ENCODE measurements around the gene NAT16. TPM values are rescaled to one million over a fixed set of nuclear protein-coding genes. Genes with fewer than 3 reads are reported as not detected.
A peak's percentile ranks its signal among the peaks of the same experiment; 100 is the strongest.

The NAT16 gene
- total RNA-seq, 2 donors from 2014 or later, result not detected

GRCh38 chr7:101170617-101171441 lies 9.3 kb downstream of the NAT16 start:
- intact Hi-C loops (cut with DNase I), result no loop called here
- TF ChIP-seq, protein P1, sequence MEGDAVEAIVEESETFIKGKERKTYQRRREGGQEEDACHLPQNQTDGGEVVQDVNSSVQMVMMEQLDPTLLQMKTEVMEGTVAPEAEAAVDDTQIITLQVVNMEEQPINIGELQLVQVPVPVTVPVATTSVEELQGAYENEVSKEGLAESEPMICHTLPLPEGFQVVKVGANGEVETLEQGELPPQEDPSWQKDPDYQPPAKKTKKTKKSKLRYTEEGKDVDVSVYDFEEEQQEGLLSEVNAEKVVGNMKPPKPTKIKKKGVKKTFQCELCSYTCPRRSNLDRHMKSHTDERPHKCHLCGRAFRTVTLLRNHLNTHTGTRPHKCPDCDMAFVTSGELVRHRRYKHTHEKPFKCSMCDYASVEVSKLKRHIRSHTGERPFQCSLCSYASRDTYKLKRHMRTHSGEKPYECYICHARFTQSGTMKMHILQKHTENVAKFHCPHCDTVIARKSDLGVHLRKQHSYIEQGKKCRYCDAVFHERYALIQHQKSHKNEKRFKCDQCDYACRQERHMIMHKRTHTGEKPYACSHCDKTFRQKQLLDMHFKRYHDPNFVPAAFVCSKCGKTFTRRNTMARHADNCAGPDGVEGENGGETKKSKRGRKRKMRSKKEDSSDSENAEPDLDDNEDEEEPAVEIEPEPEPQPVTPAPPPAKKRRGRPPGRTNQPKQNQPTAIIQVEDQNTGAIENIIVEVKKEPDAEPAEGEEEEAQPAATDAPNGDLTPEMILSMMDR (IDR thresholded peaks at IDR 0.05), result no peak
- TF ChIP-seq POLR2AphosphoS5 (IDR thresholded peaks at IDR 0.05) (no peak), POLR2A (IDR thresholded peaks at IDR 0.05) (no peak)
- Histone ChIP-seq H3K36me3 (no peaks in the 10 kb centered on the region), H3K4me3 (no peak overlapping the region), H3K4me1 (replicated peaks) (peaks cover 5% of the 10 kb centered on the region), H3K9me3 (no peaks in the 10 kb centered on the region), H3K27ac (no peak overlapping the region), H3K27me3 (replicated peaks; ENCODE audit: insufficient read depth) (peaks cover 66% of the 10 kb centered on the region)
- no peak for DNase-seq (ENCODE audit: low spot score)
- 2% methylated on average over 17 of the region's 17 CpGs for WGBS

DNA sequence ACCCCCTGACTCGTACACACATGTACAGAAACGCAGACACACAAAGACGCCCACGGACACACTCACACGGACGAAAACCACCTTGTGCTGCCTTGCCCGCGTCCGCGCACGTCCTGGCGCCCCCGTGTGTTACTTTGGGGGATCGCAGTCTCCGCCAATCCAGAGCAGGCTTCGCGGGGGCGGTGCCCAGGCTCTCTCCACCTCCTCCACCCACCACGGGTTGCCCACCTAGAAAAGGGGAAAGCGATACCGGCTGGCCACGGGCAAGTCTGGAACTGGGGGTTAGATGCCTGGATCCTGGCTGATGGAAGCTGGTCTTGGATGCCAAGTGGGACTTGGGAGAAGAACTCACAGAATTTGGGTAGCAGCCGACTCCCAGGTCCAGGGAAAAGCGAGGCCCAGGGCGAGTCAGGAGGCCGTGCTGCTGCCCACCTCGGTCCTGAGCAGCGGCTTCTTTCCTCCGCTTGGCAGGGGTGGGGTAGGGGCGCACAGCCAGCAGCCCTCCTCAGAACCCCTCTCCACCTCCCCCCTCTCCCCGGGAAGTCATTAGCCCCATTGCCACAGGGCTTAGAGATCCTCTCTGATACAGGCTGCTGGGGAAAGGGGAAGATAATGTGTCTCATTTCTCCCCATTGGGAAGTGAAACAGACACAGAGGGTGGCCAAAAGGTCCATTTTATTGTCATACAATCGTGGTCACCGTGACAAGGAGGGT lies 10.1 kb downstream of the NAT16 start:
- no peak overlapping the region for H3K27ac ChIP-seq
- H3K4me1 ChIP-seq (replicated peaks), result peaks cover 5% of the 10 kb centered on the region
- intact Hi-C loops (cut with DNase I), result no loop called here
- peaks cover 63% of the 10 kb centered on the region for H3K27me3 ChIP-seq (replicated peaks; ENCODE audit: insufficient read depth)
- no peak for TF ChIP-seq POLR2A (IDR thresholded peaks at IDR 0.05)
- TF ChIP-seq, protein P1 (IDR thresholded peaks at IDR 0.05), result peak; percentile 51 to 78 (median 64)
- peak; percentile 19 for TF ChIP-seq POLR2AphosphoS5 (IDR thresholded peaks at IDR 0.05)
- H3K4me3 ChIP-seq, result no peak overlapping the region
- WGBS, result 1% methylated on average over 30 of the region's 33 CpGs
- H3K36me3 ChIP-seq, result no peaks in the 10 kb centered on the region
- DNase-seq (ENCODE audit: low spot score), result peak; percentile 47
- no peaks in the 10 kb centered on the region for H3K9me3 ChIP-seq

DNA sequence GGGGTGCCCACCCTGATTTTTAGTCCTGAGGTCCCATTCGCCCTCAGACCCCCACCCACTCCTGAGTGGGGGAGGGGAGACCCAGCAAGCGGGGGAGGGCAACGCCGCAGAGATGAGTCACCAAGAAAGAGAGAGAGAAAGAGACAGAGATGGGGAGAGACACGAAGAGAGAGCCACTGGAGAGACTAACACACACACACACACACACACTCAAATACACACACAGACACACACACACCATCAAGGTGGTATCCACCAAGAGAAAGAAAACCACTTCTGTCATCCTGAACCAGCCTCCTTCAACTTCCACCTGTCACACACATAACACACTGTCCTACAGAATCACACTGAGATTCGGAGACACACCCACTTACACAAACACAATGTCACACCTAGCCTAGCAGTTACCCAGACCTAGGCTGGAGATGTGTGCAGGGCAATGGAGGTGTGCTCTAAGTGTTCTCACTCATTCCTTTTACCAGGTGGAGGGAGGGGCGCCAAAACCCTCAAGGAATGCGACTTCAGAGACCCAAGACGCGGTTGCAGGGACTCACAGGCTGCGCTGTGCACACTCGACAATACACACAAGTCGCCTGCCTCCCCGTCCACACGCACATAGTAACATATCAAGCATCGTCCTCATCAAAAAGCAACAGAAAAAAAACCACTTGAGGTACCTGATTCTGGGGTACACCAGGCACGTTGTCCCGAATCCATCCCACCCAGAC lies 10.8 kb downstream of the NAT16 start:
- DNase-seq (ENCODE audit: low spot score), result no peak
- H3K27ac ChIP-seq, result no peak overlapping the region
- H3K9me3 ChIP-seq, result no peaks in the 10 kb centered on the region
- TF ChIP-seq, protein P1 (IDR thresholded peaks at IDR 0.05), result no peak
- TF ChIP-seq POLR2A (IDR thresholded peaks at IDR 0.05), result no peak
- TF ChIP-seq POLR2AphosphoS5 (IDR thresholded peaks at IDR 0.05), result no peak
- H3K36me3 ChIP-seq, result no peaks in the 10 kb centered on the region
- peaks cover 59% of the 10 kb centered on the region for H3K27me3 ChIP-seq (replicated peaks; ENCODE audit: insufficient read depth)
- H3K4me3 ChIP-seq, result no peak overlapping the region
- 4% methylated on average over 16 of the region's 18 CpGs for WGBS
- peaks cover 8% of the 10 kb centered on the region for H3K4me1 ChIP-seq (replicated peaks)
- intact Hi-C loops (cut with DNase I), result no loop called here

DNA sequence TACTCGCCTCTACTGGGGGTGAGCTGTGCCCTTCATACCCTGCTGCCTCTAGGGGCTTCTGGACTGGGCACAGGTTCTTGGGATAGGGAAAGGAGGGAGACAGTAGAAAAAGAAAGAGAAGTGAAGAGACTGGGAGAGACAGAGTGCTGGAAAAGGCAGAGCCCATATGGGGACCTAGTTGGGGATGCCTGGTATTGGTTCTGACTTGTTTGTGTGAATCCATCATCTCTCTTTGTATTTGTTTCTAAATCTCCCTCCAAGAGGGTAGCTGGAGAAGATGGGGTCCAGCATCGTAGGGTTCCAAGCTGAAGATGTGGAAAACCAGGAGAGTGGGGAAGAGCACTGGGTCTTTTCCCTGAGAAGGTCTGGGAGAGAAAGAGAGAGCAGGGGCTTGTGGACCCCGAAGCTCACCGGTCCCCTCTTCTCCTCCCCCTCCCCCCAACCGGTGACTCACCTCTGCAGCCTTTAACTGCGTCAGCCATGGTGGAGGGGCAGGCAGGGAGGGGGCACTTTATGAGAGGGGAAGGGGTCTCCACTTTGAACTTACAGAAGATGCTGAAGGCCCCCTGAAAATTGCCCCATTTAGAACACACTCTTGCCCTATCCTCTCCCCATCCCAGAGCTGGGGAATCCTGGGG lies 11.6 kb downstream of the NAT16 start:
- WGBS, result 5% methylated on average over 6 of the region's 6 CpGs
- TF ChIP-seq, protein P1 (IDR thresholded peaks at IDR 0.05), result no peak
- no peak for TF ChIP-seq POLR2AphosphoS5 (IDR thresholded peaks at IDR 0.05)
- TF ChIP-seq POLR2A (IDR thresholded peaks at IDR 0.05), result no peak
- Histone ChIP-seq H3K9me3 (no peaks in the 10 kb centered on the region), H3K27ac (no peak overlapping the region), H3K4me3 (no peak overlapping the region), H3K36me3 (no peaks in the 10 kb centered on the region), H3K4me1 (replicated peaks) (peaks cover 15% of the 10 kb centered on the region), H3K27me3 (replicated peaks; ENCODE audit: insufficient read depth) (peaks cover 53% of the 10 kb centered on the region)
- no peak for DNase-seq (ENCODE audit: low spot score)
- intact Hi-C loops (cut with DNase I), result no loop called here
